HG03378 (cell line): ENCODE results near the gene CACNA2D3.

ENCODE experiments used
- ATAC-seq: cut with Tn5 transposase; IDR thresholded peaks from one replicate; pipeline ENCODE4 v1.9.1; 2021; ENCODE audit warnings: mild to moderate bottlenecking, moderate library complexity; ENCODE audit not compliant: unreplicated experiment

The CACNA2D3 gene

DNA sequence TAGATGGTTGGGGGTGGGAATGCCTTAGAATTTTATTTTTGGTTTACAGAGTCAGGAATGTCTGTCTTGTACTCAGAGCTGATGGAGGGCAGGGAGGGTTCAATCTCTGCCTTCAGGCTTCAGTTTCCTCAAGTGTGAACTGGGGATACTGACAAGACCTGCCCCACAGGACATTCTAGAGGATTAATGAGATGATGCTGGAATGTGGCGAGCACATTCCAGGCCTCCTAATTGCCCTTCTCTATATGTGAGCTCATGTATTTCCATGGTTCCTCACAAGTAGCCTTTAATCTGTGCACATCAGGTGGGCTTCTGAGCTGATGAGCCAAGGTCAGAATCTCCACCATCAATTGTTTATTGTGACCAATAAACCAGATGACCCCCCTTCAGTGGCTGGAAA is 90.4 kb downstream of the CACNA2D3 start:
- no peak for ATAC-seq

DNA sequence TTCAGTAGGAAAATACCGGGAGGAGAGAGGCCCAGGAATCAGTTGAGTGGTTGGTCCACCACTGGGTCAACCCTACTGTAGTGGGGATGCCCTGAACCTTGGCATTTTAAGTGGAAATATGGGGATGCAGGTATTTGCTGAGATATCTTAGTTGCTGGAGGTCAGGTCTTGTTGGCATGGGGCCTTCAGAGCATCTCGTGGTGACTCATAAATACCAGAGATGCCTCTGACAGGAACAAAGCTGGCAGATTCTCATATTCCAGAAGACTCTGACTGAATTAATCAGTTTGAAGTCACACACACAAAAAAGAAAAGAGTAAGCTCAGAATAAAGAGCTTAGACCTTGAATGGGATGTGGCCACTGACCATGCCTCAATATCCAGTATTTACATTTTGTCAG is 91.6 kb downstream of the CACNA2D3 start:
- no peak for ATAC-seq

DNA sequence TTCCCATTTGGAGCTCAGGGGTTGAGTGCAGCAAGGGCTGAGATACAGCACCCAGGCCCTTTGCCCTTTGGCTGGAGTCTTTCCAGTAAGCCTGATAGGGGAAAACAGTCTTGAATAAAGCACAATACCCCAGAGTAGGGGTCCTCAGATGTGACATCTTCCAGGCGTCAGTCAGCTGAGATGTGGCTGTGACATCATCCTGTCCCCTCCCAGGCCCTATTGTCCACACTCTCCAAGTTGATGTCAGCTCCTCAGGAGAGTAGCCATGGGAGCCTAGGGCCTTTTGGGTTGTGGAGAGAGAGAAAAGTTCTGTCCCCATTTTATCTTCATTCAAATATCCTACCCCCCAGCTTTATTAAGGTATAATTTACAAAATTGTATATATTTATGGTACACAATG is 92.5 kb downstream of the CACNA2D3 start:
- no peak for ATAC-seq

DNA sequence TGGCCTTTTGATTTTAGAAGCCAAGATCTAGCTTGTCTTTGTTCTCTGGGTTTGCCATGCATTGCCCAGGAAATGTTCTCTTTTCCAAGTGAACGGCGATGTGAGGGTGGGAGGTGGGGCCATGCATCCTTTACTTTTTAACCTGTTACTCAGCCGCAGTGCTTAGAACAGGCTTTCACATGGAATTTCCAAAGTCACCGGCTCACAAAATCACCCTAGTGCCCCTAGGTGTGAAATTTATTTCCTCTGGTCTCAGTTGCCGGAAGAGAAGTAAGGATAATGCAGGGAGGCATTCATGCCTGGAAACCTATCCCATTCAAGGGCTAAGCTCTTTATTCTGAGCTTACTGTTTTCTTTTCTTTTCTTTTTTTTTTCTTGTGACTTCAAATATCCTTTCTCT is 93.2 kb downstream of the CACNA2D3 start:
- ATAC-seq: no peak

DNA sequence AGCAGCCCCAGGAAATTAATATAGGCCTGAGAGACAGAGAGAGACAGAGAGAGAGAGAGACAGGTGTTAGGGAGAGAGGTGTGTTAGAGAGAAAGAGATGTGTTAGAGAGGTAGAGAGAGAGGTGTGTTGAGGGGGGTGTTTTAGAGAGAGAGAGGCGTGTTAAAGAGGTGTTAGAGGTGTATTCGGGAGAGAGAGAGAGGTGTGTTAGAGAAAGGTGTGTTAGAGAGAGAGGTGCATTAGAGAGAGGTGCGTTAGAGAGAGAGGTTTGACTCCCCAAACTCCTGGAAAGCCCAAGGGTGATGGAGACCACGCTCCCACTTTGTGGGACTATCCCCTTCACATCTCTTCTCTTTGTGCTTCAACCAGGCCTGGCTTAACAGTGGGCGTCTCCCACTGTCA is 95.5 kb downstream of the CACNA2D3 start:
- no peak for ATAC-seq

DNA sequence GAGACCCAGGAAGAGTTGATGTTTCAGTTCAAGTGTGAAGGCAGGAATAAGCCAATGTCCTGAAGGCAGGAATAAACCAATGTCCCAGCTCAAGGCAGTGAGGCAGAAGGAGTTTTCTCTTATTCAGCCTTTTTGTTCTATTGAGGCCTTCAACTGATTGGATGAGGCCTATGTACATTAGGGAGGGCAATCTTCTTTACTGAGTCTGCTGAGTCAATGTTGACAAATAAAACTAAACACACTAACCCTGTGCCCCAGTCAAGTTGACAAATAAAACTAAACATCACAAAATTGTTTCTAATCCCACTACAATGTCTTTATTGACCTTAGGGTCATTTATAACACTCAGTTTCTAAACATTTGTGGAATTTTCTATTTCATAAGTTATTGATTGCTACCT is 100.0 kb downstream of the CACNA2D3 start:
- no peak for ATAC-seq

DNA sequence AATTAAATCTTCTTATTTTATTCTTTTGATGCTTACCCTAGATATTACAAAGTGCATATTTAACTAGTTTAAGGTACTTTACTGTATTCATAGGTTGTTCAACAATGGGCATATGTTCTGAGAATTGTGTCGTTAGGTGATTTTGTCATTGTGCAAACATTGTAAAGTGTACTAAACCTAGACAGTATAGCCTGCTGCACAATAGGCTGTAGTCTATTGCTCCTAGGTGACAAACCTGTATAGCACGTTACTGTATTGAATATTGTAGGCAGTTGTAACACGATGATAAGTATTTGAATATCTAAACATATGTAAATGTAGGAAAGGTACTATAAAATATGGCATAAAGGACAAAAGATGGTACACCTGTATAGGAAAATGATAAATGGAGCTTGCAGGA is 100.7 kb downstream of the CACNA2D3 start:
- ATAC-seq: no peak

DNA sequence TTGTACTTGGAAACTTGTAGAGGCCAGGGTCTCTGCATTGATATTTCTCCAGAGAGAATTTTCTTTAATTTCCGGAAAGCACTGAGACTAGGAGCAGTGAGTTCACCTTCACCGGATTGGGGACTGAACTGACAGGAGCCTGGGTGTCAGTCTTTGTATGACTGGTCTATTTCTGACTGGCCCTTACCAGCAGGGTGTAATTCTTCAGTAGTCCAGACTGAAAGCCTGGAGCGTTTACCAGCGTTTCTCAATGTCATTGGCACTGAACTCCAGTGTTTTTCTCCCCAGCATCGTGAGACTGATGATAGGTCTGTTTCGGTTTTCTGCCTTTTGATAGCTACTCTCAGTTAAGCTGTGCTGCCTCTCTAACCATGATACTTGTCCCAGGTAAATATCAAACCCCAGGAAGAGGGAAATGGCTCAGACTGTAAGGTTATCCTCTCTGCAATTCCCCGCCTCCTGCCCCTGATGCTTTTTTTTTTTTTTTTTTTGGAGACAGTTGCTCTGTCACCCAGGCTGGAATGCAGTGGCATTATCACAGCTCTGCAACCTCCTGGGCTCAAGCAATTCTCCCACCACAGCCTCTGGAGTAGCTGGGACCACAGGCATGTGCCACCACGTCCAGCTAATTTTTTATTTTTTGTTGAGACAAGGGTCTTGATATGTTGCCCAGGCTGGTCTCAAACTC is 103.6 kb downstream of the CACNA2D3 start:
- no peak for ATAC-seq

DNA sequence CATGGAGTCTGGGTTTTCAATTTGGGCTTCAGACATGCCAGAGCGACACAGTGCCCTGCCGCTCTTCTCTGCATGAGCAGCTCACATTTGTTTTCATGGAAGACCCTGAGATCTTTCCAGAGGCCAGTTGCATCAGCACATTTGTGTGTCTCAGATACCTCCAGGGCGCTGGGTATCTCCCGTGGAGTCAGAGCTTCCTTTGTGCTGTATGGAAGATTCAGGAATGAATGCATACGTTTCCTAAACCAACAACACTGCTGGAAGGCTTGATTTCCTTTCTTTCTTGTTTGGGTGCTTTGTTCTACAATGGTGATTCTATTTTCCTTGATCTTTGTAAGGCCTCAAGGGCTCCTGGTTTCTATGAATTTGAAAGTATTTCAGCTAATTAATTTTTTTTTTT is 106.5 kb downstream of the CACNA2D3 start:
- ATAC-seq: no peak

DNA sequence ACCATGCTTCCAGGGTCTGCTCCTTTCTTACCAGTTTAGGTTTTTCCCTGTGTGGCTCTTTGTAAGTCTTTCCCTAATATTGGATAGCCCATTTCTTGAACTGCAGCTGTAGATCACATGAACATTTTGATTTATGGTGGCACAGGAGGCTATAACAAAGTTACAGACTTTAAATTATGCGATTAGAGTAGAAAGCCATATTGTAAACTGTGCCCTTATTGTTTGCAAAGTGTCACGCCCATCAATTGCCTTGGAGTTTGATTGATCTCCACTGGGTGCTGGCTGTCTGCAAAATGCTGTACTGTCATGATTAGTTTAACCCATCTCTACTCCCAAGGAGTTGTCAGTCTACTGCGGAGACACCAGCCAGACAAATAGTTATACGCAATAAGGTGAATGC is 110.3 kb downstream of the CACNA2D3 start:
- ATAC-seq: no peak

DNA sequence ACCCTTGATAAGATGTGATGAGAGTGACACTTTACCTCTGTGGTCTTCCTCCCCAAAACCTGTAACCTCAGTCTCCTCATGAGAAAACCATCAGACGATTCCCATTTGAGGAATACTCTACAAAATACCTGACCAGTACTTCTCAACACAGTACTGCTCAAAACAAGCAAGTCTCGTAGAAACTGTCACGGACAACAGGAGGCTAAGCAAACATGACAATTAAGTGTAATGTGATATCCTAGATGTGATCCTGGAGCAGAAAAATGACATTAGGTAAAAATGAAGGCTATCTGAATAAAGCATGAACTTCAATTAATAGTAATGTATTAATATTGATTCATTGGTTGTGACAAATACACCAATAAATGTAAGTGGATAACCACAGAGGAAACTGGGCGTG is 113.6 kb downstream of the CACNA2D3 start:
- ATAC-seq: no peak

DNA sequence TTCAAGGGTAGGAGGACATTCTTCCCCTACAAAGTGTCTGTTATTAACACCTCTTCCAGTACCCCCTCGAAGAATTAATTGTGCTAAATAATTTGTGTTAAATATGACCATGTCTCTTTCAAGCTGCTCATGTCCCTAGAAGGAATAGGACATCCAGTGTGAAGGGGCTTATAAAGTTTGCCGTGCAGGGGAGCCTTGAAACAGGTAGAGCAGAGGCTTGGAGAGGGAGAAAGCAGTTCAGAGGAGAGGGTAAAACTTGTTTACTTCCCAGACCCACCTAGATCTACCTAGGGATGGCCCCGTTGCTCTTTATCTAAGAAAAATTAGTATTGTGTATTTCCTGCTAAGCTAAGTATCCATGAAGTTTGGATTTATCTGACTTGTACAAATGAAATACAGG is 114.8 kb downstream of the CACNA2D3 start:
- no peak for ATAC-seq

DNA sequence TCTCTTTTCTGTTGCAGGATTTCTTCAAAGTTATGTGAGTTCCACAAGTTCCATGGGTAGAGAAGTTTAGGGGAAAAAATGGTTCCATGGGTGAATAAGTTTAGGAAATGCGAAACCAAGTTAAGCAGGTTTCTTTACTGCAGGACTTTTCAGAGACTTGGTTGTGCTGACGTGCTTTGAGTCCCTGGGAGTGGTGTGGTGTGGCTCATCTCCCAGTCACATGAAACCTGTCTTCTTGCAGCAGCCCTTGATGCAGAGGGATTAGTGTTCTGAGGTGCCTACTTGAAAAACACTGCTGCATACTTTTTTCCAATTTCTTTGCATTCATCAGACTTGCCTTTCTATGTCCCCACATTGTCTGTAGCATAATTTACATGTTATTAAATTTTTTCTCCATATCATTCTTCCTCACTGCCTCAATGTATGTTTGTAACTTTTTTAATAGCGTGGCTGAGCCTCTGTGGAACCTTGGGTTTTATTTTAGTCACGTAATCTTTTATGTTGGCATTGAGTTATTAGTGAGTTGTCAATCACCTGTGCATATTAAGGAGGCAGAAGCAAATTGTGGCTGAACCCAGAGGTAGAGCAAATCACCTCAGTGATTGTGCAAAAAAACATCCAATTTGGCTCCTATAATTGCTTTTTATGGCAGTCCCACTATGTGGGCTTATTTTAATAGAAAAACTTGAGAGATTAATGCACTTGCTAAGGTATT is 115.6 kb downstream of the CACNA2D3 start:
- no peak for ATAC-seq

DNA sequence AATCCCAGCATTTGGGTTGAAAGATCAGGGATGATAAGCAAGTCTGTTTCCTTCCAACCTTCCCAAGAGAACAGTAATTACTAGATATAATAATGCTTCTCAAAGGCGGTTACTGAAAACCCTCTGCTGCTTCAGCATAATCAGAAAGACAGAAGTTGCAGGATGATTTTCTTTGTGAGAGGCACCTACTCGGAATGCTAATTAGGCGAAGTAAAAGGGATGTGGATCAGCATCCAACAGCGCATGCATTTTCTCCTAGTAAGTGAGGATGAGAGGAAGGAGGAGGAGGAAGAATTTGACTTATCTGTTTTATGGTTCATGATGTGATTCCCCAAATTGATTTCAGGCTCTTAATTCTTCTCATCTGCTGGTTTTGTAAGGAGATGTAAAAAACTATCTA is 118.0 kb downstream of the CACNA2D3 start:
- ATAC-seq: no peak

DNA sequence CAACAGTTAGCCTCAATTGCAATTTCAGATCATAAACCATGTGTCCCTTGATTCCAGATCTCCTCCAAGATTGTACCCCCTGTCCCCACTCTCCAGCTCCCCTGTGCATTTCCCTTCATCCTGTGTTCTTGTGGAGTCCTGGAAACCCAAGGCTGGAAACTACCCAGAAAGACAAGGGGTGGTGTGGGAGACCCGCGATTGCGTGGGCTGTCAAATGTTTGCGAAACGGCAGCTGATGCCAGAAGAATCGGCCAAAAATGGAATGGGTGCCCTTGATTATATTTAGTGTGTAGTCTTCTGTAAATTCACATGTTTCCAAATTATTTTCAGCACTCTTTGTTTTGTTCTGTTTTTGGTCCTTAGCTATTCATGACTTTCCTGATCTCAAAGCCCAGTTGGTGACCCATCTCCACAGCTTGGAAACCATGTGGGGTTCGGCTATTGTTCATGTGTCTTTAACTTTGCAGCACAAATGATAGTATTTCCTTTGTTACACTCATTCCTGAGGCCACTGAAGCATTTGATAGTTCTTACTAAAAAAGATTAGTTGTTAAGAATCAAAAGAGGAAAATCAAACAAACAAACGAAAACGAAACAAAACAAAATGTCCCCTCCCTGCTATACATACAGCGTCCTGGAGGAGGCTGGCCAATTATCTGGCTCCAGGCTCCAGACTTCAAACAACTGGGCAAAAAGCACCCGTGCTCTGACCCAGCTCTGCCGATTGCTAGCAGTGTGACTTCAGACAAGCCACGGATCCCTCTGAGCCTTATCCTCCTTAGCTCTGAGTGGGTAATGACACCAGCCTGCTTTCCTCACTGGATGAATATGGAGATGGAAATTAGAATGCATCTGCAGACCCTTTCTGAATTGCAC is 120.9 kb downstream of the CACNA2D3 start:
- ATAC-seq: no peak

DNA sequence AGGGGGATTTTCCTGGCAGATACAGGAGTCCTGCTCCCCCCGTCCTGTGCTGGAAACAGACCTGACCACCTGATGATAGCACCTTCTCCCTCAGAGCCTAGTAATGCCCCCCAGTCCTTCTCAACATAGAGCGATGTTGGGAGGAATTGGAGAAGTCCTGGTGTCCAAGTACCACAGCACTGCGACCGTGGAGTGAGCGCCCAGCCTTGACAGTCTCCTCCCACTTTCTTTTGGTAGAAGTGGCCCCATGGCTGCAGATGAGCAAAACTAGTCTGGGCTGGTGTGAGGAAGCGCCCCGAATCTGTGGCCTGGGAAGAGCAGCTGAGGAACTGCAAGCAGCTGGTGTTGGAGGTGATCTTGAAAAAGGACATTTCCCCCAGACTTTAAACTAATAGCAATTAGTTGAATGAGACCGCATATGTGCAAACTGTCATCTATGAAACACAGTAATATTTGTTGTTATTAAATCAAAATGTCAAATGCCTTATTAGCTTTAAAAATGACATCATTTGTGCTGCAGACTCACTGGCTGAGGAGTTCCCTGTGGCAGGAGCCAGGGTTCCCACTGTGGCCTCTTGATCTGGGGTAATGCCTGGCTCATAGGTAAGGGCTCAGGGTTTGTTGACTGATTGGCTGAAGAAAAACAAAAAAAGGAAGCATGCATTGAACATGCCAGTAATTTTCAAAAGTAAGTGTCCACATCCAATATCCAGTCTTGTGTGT is 121.8 kb downstream of the CACNA2D3 start:
- ATAC-seq: no peak

DNA sequence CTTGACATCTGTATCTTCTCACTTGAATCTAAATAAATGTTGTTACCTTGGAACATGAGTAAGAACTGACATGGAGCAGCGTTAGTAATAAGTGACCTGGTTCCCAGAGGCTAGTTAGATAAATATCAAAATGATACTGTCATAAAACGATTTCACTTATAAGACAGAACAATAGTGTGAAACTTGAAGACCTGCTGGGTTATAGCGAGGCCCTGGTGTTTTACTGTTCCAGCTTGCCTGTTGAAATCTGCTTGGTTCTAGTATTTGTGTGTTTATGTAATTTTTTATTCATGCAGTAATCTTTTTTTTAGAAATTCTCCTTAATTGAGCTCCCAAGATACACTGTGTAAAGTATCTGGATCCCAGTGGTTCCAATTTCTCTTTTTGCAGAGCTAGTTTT is 129.4 kb downstream of the CACNA2D3 start:
- ATAC-seq: no peak

DNA sequence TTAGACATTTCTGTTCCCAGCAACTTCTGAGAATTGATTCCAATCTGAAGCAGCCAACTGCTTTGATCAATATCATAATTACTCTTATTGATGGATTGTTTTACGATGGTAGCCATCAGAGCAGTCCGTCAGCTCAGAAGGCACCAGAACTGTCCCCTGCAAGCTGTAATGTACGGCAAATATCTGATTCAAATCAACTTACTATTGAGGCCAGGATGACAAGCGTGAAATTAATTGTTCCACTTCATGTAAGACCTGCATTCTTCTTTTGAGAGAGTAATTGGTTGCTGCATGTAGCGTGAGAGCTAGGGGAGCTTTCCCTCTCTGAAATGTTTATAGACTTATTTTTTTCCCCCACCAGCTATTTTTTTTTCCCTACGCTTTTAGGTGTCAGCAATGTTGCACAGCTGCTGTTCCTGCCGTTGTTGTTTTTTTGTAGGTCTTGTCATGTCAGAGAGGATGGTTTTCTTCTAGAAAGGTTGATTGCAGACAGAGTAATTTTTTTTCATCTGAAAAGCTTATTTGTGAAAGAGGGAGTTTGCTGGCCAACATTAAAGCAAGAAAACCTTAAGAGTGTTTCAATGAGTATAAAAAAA is 134.9 kb downstream of the CACNA2D3 start:
- no peak for ATAC-seq

DNA sequence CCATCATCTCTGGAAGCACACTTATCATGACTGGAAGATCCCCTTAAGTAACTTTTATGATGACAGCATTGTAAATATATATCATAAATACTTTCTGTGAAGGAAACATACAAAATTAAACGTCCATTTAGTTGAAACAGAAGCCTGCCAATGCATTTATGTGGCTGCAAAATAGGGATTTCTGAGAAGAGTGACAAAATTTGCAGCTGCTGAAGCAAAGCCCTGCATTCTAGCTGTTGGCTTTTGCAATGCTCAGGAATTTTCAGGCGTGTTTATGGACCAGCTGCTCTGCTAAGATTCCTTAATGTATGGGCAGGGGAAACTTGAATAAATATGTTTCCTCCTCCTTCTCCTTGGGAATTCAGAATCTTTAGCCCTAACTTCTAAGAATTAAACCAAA is 137.3 kb downstream of the CACNA2D3 start:
- no peak for ATAC-seq

DNA sequence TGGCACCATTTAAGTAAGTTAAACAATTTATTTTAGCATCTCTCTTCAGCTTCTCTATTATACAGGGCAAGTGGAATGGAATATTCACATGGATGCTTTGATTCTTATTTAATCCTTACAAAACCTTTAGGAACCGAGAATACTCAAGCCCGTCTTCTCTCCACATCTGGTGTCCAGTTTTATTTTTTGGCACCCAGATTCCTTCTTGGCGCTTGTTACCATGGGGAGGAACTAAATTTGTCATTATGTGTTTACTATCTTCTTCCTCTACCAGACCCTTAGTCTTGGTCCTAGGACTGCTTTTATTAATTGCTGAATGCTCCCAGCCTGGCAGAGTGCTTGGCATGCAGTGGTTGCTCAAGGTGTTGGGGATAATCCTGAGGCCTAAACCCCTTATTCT is 138.8 kb downstream of the CACNA2D3 start:
- no peak for ATAC-seq

DNA sequence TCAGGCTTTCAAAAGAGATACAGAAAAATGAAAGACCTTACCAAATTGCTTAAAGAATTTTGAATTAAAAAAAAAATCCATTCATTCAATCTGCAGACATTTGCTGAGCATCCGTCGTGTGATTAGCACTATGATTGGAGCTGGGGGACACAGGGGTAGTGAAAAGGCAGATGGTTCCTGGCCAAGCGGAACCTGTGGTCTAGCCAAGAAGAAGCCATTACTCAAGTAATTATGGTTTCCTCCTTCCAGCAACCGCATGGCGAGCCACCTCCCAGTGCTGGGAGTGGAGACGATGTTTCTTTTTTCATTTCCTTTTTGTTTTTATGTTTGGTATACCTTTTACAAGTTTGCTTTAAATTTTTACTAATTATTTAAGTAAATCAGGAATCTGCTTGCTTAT is 140.2 kb downstream of the CACNA2D3 start:
- no peak for ATAC-seq
